Measurements from ENCODE around the gene USP9X.
"Not testable (repeated sequence)": the region's sequence is repeated elsewhere in the genome, so short reads cannot be mapped to it uniquely, and the experiment has no call there.

Gene USP9X

DNA sequence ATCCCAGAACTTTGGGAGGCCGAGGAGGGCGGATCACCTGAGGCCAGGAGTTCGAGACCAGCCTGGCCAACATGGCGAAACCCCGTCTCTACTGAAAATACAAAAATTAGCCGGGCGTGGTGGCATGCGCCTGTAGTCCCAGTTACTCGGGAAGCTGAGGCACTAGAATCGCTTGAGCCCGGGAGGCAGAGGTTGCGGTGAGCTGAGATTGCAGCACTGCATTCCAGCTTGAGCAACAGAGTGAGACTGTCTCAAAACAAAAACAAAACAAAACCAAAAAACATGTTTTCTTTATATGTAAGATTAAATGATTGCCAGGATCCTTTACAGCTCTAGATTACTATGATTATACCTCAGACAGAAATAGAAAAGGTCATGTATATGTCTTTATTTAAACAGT is 66.5 kb downstream of the USP9X start:
- in situ Hi-C loops (cut with MboI; ENCODE audit: low sequenced_read_pairs) = loop anchor here (25.0 kb wide), 1 partner anchor 489 kb away; no protein-coding TSS in a partner anchor
- peaks cover 87% of the 10 kb centered on the region for H3K36me3 ChIP-seq (replicated peaks)
- H3K4me1 ChIP-seq = peaks cover 20% of the 10 kb centered on the region
- not testable (repeated sequence) for DNase-seq (ENCODE audit: low spot score in 2 of 2); H3K4me3 ChIP-seq; H3K27me3 ChIP-seq (ENCODE audit: low read depth); H3K9me3 ChIP-seq

DNA sequence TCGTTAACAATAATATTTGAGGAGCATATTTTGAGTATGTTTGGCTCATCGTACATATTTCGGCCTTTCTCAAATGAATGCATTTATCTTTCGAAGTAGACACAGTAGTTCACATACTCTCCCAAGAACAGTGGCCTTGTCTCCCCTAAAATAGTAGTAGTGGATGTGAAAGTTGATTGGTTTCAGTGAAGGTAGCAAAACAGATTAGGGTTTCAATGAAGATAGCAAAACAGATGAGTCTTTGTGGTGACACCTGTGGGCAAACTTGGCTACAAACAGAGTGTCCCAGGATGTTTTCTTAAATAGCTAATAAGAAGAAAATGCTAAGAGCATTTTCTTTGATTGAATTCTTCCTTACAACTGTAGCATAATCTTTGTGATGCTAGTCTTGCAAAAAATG is 67.0 kb downstream of the USP9X start:
- Histone ChIP-seq H3K9me3 (no peaks in the 10 kb centered on the region), H3K27me3 (ENCODE audit: low read depth) (no peaks in the 10 kb centered on the region), H3K4me1 (peaks cover 20% of the 10 kb centered on the region), H3K36me3 (replicated peaks) (peaks cover 87% of the 10 kb centered on the region), H3K4me3 (no peak overlapping the region)
- no peak for DNase-seq (ENCODE audit: low spot score in 2 of 2)
- in situ Hi-C loops (cut with MboI; ENCODE audit: low sequenced_read_pairs) = loop anchor here (25.0 kb wide), 1 partner anchor 490 kb away; no protein-coding TSS in a partner anchor

DNA sequence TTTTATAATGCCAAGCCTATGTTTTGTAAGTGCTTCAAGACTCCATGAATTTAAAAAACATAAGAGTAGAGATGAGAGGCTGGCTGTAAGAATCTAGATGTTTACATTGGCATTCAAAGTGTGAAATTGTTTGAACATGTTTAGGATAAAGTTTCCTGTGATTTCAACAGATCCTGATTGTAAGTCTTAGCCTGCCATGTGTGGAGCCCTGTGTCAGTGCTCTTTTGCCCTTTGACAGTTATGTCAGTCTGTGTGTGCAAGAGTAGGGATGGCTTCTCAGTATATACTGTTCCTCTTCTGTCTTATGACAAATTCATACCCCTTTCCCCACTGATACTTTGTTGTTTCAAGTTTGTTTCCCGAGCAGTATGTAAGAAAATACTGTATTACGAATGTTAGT is 68.2 kb downstream of the USP9X start:
- no peak for DNase-seq (ENCODE audit: low spot score in 2 of 2)
- peaks cover 89% of the 10 kb centered on the region for H3K36me3 ChIP-seq (replicated peaks)
- in situ Hi-C loops (cut with MboI; ENCODE audit: low sequenced_read_pairs) = loop anchor here (25.0 kb wide), 1 partner anchor 491 kb away; no protein-coding TSS in a partner anchor
- H3K4me3 ChIP-seq = no peak overlapping the region
- H3K9me3 ChIP-seq = no peaks in the 10 kb centered on the region
- H3K4me1 ChIP-seq = peaks cover 20% of the 10 kb centered on the region
- H3K27me3 ChIP-seq (ENCODE audit: low read depth) = no peaks in the 10 kb centered on the region

DNA sequence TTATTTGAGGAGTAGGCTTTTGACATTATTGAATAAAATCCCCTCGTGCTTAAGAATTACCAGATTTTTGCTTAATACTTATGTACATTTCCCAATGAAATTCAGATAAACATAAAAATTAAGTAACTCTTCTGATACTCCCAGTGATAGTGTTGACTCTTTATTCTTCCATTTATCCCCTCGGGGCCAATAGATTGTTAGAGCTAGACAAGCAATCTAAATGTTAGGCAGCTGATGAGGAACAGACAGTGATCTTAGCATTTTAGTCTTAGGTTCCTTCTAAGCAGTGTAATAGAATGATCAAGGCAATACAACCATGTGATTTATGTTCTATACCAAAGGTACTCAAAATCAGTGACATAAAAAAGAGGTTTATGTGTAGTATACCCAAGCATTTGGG is 68.7 kb downstream of the USP9X start:
- peaks cover 20% of the 10 kb centered on the region for H3K4me1 ChIP-seq
- DNase-seq (ENCODE audit: low spot score in 2 of 2) = no peak
- no peaks in the 10 kb centered on the region for H3K27me3 ChIP-seq (ENCODE audit: low read depth)
- H3K9me3 ChIP-seq = no peaks in the 10 kb centered on the region
- in situ Hi-C loops (cut with MboI; ENCODE audit: low sequenced_read_pairs) = loop anchor here (25.0 kb wide), 1 partner anchor 492 kb away; no protein-coding TSS in a partner anchor
- H3K36me3 ChIP-seq (replicated peaks) = peaks cover 89% of the 10 kb centered on the region
- no peak overlapping the region for H3K4me3 ChIP-seq

DNA sequence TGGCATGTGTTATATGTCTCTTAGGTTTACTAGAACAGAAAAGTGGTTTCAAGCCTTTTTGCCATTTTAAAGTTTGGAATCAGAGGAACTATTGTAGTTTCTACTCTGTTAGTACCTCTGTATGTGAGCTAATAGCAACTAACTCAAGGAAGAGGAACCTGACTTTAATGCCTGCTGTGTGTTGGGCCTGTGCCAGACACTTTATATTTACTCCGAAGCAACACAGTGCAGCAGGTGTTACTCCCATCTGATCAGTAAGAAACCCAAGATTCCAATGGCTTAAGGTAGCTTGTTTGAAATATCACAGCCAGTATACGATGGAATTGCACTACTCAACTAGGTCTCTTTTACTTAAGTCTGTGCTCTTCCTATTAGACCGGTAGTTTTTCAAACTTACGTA is 79.2 kb downstream of the USP9X start:
- in situ Hi-C loops (cut with MboI; ENCODE audit: low sequenced_read_pairs) = loop anchor here (25.0 kb wide), 1 partner anchor 502 kb away; no protein-coding TSS in a partner anchor
- Histone ChIP-seq H3K4me1 (peaks cover 7% of the 10 kb centered on the region), H3K36me3 (replicated peaks) (peaks cover 70% of the 10 kb centered on the region), H3K4me3 (no peak overlapping the region), H3K27me3 (ENCODE audit: low read depth) (no peaks in the 10 kb centered on the region), H3K9me3 (no peaks in the 10 kb centered on the region)
- no peak for DNase-seq (ENCODE audit: low spot score in 2 of 2)

DNA sequence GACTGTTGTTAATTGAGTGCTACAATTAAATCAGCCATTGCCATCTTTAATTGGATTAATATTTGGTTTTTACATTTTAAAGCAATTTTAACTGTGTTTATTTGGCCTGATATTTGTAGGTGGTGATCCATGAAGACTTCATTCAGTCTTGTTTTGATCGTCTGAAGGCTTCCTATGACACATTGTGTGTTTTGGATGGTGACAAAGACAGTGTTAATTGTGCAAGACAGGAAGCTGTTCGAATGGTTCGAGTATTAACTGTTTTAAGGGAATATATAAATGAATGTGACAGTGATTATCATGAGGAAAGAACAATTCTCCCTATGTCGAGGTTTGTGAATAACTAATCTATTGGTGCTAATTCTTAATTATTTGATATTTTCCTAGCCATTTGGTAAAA is 82.6 kb downstream of the USP9X start:
- Histone ChIP-seq H3K4me1 (peaks cover 7% of the 10 kb centered on the region), H3K4me3 (no peak overlapping the region), H3K27me3 (ENCODE audit: low read depth) (no peaks in the 10 kb centered on the region), H3K36me3 (replicated peaks) (peaks cover 82% of the 10 kb centered on the region), H3K9me3 (no peaks in the 10 kb centered on the region)
- in situ Hi-C loops (cut with MboI; ENCODE audit: low sequenced_read_pairs) = loop anchor here (25.0 kb wide), 1 partner anchor 506 kb away; no protein-coding TSS in a partner anchor
- no peak for DNase-seq (ENCODE audit: low spot score in 2 of 2)

DNA sequence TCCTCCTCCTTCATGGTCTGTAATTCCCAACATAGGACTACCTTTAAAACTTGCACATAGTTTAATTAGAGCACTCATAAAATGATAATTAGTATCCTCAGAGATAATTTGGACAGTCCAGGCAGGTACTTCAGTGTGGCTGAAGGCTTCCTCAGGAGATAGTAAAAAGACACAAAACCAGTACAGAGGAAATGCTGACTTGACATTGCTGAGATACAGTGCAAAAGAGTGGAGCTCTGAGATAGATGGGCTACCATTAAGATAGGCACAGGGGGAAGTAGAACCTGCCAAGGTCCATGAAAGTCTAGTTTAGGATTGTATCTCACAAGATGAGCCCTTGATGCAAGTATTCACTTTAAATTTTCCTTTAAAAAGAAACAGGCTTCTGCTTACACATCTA is 91.0 kb downstream of the USP9X start:
- Histone ChIP-seq H3K9me3 (no peaks in the 10 kb centered on the region), H3K36me3 (replicated peaks) (peaks cover 76% of the 10 kb centered on the region), H3K27me3 (ENCODE audit: low read depth) (no peaks in the 10 kb centered on the region), H3K4me3 (no peak overlapping the region), H3K4me1 (peaks cover 4% of the 10 kb centered on the region; the same call in 1 of the 2 replicates)
- in situ Hi-C loops (cut with MboI; ENCODE audit: low sequenced_read_pairs) = no loop called here
- no peak for DNase-seq (ENCODE audit: low spot score in 2 of 2)

DNA sequence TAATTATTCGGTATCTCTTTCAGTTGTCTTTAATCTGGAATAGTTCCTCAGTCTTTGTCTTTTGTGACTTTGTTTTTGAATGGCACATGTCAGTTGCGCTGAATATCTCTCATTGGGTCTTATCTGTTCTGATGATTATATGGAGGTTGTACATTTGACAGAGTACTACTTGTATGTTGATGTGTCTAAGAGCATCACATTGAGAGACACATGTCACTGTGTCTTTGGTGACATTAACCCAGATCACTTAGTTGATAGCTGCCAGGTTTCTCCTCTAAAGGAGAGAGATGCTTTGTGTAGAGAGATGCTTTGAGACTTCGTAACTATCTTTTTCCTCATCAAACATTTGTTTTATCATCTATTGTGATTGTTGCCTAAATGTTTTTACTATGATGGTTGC is 92.1 kb downstream of the USP9X start:
- Histone ChIP-seq H3K36me3 (replicated peaks) (peaks cover 71% of the 10 kb centered on the region), H3K4me1 (peaks cover 4% of the 10 kb centered on the region; the same call in 1 of the 2 replicates), H3K9me3 (no peaks in the 10 kb centered on the region), H3K27me3 (ENCODE audit: low read depth) (no peaks in the 10 kb centered on the region), H3K4me3 (no peak overlapping the region)
- in situ Hi-C loops (cut with MboI; ENCODE audit: low sequenced_read_pairs) = no loop called here
- DNase-seq (ENCODE audit: low spot score in 2 of 2) = no peak

DNA sequence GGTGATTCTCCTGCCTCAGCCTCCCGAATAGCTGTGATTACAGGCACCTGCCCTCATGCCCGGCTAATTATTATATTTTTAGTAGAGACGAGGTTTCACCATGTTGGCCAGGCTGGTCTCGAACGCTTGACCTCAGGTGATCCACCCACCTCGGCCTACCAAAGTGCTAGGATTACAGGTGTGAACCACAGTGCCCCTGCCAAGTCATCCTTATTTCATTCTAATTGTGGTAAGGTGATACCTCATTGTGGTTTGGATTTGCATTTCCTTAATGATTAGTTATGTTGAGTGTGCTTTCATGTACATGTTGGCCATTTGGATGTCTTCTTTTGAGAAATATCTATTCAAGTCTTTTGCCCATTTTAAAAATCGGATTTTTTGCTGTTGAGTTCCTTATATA is 93.0 kb downstream of the USP9X start:
- H3K36me3 ChIP-seq (replicated peaks) = peaks cover 64% of the 10 kb centered on the region
- no peak for DNase-seq (ENCODE audit: low spot score in 2 of 2)
- in situ Hi-C loops (cut with MboI; ENCODE audit: low sequenced_read_pairs) = no loop called here

DNA sequence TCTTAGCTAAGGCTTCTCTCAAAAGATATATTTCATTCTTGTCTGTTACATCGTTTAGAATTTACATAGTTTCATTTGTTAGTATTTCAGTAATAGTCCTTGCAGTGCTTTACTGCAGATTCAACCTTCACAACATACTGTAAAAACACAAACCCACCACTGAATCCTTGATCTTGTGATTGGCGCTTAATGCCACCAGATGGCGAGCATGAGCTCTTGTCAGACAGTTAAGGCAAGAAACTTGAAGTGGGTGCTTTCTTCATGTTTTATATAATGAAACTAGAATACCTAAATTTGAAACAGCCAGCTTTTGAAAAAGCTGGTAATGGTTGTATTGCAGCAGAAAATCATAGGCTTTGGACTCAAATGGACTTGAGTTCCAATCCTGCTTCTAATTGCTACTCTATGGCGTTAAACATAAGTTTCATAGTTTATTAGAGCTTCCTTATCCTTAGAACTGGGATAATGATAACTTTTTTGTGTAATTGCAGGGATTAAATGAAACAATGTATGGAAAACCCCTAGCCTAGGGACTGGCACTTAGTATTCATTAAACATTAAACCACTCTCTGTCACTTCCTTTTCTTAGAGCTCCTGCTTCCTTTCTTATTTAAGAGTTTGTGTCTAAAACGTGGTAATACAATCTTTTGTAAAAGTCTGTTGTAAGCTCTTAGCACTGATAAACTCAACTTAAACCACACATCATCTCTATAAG is 95.1 kb downstream of the USP9X start:
- DNase-seq (ENCODE audit: low spot score in 2 of 2) = peak; percentile 62 to 69
- H3K9me3 ChIP-seq = no peaks in the 10 kb centered on the region
- peaks cover 63% of the 10 kb centered on the region for H3K36me3 ChIP-seq (replicated peaks)
- in situ Hi-C loops (cut with MboI; ENCODE audit: low sequenced_read_pairs) = no loop called here
- H3K27me3 ChIP-seq (ENCODE audit: low read depth) = no peaks in the 10 kb centered on the region
- H3K4me1 ChIP-seq = peaks cover 4% of the 10 kb centered on the region; the same call in 1 of the 2 replicates
- no peak overlapping the region for H3K4me3 ChIP-seq

More for the DNA sequence above, 93.0 kb downstream of the USP9X start:
- Histone ChIP-seq H3K27me3 (ENCODE audit: low read depth) (no peaks in the 10 kb centered on the region), H3K4me3 (no peak overlapping the region), H3K9me3 (no peaks in the 10 kb centered on the region), H3K4me1 (peaks cover 4% of the 10 kb centered on the region; the same call in 1 of the 2 replicates)

DNA sequence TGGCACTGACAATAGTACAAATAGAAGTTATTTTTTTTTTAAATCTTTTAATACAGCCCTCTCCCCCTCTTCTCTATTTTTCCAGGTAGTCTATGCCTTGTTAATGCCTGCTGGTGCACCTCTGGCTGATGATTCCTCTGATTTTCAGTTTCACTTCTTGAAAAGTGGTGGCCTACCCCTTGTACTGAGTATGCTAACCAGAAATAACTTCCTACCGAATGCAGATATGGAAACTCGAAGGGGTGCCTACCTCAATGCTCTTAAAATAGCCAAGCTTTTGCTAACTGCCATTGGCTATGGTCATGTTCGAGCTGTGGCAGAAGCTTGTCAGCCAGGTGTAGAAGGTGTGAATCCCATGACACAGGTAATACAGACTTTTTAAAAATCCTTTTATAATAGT is 99.1 kb downstream of the USP9X start:
- no peak for DNase-seq (ENCODE audit: low spot score in 2 of 2)
- no peaks in the 10 kb centered on the region for H3K9me3 ChIP-seq
- peaks cover 11% of the 10 kb centered on the region for H3K4me1 ChIP-seq
- peaks cover 65% of the 10 kb centered on the region for H3K36me3 ChIP-seq (replicated peaks)
- in situ Hi-C loops (cut with MboI; ENCODE audit: low sequenced_read_pairs) = no loop called here
- no peaks in the 10 kb centered on the region for H3K27me3 ChIP-seq (ENCODE audit: low read depth)
- no peak overlapping the region for H3K4me3 ChIP-seq

DNA sequence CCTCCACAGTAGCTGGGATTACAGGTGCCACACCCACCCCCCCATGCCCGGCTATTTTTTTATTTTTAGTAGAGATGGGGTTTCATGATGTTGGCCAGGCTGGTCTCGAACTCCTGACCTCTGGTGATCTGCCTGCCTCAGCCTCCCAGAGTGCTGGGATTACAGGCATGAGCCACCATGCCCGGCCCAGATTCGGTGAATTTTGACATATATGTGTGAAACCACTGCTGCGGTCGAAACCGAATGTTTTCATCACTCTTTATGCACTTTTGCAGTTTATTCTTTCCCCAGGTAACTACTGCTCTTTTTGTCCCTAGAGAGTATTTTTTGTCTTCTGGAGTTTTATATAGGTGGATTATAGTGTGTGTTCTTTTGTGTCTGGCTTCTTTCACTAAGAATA is 101.7 kb downstream of the USP9X start:
- H3K9me3 ChIP-seq; H3K4me1 ChIP-seq; H3K4me3 ChIP-seq; in situ Hi-C loops (cut with MboI; ENCODE audit: low sequenced_read_pairs); H3K27me3 ChIP-seq (ENCODE audit: low read depth): not testable (repeated sequence)
- peaks cover 70% of the 10 kb centered on the region for H3K36me3 ChIP-seq (replicated peaks)
- DNase-seq (ENCODE audit: low spot score in 2 of 2) = peak in 1 of 2 experiments; percentile 32

DNA sequence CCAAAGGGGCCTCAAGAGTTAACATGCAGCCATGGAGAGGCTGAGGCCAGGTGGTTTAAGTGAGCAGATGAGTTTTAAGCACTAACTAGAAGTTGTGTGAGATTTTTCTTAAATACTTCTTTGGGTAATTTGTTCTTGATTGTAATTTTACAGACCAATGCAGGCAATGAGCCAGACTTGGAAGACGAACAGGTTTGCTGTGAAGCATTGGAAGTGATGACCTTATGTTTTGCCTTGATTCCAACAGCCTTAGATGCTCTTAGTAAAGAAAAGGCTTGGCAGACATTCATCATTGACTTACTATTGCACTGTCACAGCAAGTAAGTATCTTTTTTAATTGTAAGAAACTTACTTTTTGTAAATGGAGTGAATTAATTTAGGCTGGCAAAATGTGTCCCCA is 103.9 kb downstream of the USP9X start:
- Histone ChIP-seq H3K4me3 (no peak overlapping the region), H3K4me1 (peaks cover 7% of the 10 kb centered on the region), H3K36me3 (replicated peaks) (peaks cover 76% of the 10 kb centered on the region), H3K9me3 (no peaks in the 10 kb centered on the region), H3K27me3 (ENCODE audit: low read depth) (no peaks in the 10 kb centered on the region)
- in situ Hi-C loops (cut with MboI; ENCODE audit: low sequenced_read_pairs) = no loop called here
- DNase-seq (ENCODE audit: low spot score in 2 of 2) = no peak

DNA sequence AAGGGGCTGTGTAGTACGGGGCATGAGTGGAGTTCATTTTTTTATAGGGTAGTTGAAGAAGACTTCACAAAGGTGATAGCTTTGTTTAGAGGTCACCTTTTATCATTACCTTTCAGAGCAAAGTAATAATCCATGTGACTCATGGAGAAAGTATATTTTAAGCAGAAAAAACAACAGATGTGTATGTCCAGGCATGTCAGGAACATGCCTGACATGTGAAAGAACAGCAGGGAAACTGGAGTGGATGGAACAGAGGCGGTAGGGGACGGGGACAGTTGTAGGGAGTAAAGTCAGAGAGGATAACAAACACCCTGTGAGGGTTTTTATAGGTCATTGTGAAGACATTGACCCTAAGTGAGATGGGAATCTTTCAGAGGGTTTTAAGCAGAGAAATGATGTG is 107.6 kb downstream of the USP9X start:
- Histone ChIP-seq H3K4me3 (no peak overlapping the region), H3K9me3 (no peaks in the 10 kb centered on the region), H3K27me3 (ENCODE audit: low read depth) (no peaks in the 10 kb centered on the region), H3K36me3 (replicated peaks) (peaks cover 84% of the 10 kb centered on the region), H3K4me1 (no peaks in the 10 kb centered on the region)
- in situ Hi-C loops (cut with MboI; ENCODE audit: low sequenced_read_pairs) = no loop called here
- no peak for DNase-seq (ENCODE audit: low spot score in 2 of 2)
